WTC11 (cell line): ENCODE results near the gene KRTAP4-6. TPM values are rescaled to one million over a fixed set of nuclear protein-coding genes. Genes with fewer than 3 reads are reported as not detected.

Experiments
- ARID4B ChIP-seq: sonication (generic); formaldehyde crosslinking; IDR thresholded peaks from 2 replicates; pipeline ENCODE4 v1.8.0; 2023; ENCODE audit warnings: missing genetic modification reagents, mild to moderate bottlenecking, borderline replicate concordance
- CBFB ChIP-seq: sonication (generic); formaldehyde crosslinking; IDR thresholded peaks from 2 replicates; pipeline ENCODE4 v1.8.1; 2022; ENCODE audit warnings: mild to moderate bottlenecking, low read depth, missing genetic modification reagents
- GTF2I ChIP-seq: fragments of 250-450 bp; sonication (Bioruptor Pico); conservative IDR thresholded peaks from 2 replicates; pipeline ENCODE4 v1.4.0; 2021; ENCODE audit warnings: mild to moderate bottlenecking
- MXD4 ChIP-seq: fragments of 250-450 bp; sonication (Bioruptor Pico); IDR thresholded peaks from 2 replicates; pipeline ENCODE4 v1.8.0; 2021; ENCODE audit warnings: mild to moderate bottlenecking, moderate library complexity, borderline replicate concordance
- NFATC4 ChIP-seq: fragments of 250-450 bp; sonication (Bioruptor Pico); IDR thresholded peaks from 2 replicates; pipeline ENCODE4 v1.9.0; 2021; ENCODE audit warnings: mild to moderate bottlenecking
- PRDM15 ChIP-seq: sonication (generic); formaldehyde crosslinking; IDR thresholded peaks from 2 replicates; pipeline ENCODE4 v1.8.0; 2022; ENCODE audit warnings: missing genetic modification reagents
- TP53 ChIP-seq: sonication (generic); formaldehyde crosslinking; IDR thresholded peaks from 2 replicates; pipeline ENCODE4 v1.8.1; 2023; ENCODE audit warnings: mild to moderate bottlenecking, missing genetic modification reagents
- USF2 ChIP-seq: sonication (generic); formaldehyde crosslinking; IDR thresholded peaks from 2 replicates; pipeline ENCODE4 v1.8.1; 2023; ENCODE audit warnings: mild to moderate bottlenecking, missing genetic modification reagents, moderate library complexity
- ZNF263 ChIP-seq: sonication (generic); formaldehyde crosslinking; IDR thresholded peaks from 2 replicates; pipeline ENCODE4 v1.8.1; 2022; ENCODE audit warnings: low read depth, mild to moderate bottlenecking, moderate library complexity, missing genetic modification reagents
- ZNF281 ChIP-seq: sonication (generic); formaldehyde crosslinking; IDR thresholded peaks from 2 replicates; pipeline ENCODE4 v1.8.0; 2023; ENCODE audit warnings: mild to moderate bottlenecking, missing genetic modification reagents
- ZNF317 ChIP-seq: sonication (generic); formaldehyde crosslinking; IDR thresholded peaks from 2 replicates; pipeline ENCODE4 v1.8.1; 2023; ENCODE audit warnings: low read depth, mild to moderate bottlenecking, moderate library complexity, missing genetic modification reagents, borderline replicate concordance
- ZNF532 ChIP-seq: fragments of 250-450 bp; sonication (Bioruptor Pico); IDR thresholded peaks from 2 replicates; pipeline ENCODE4 v1.9.0; 2021; ENCODE audit warnings: mild to moderate bottlenecking, borderline replicate concordance
- total RNA-seq: library from RNA; stranded (reverse); gene quantifications from 3 replicates; pipeline ENCODE4 v1.2.3, GENCODE V29; 2021

The KRTAP4-6 gene
- total RNA-seq, 1 experiment from 2014 or later, result not detected

- TF ChIP-seq ZNF281 (CRISPR knock-in tag), result no peak
- TF ChIP-seq PRDM15 (CRISPR knock-in tag), result no peak
- TF ChIP-seq NFATC4 (CRISPR knock-in tag), result no peak
- no peak for TF ChIP-seq ZNF532
- TF ChIP-seq USF2 (CRISPR knock-in tag), result no peak
- TF ChIP-seq ZNF263 (CRISPR knock-in tag), result no peak
- no peak for TF ChIP-seq MXD4 (CRISPR knock-in tag)
- TF ChIP-seq ARID4B (CRISPR knock-in tag), result no peak
- no peak for TF ChIP-seq TP53 (CRISPR knock-in tag)
- no peak for TF ChIP-seq CBFB (CRISPR knock-in tag)
- TF ChIP-seq GTF2I (CRISPR knock-in tag), result no peak
- no peak for TF ChIP-seq ZNF317 (CRISPR knock-in tag)
Observed at GRCh38 chr17:41125064-41125463, 15.3 kb downstream of the KRTAP4-6 start (continued).
